ENCODE results near the gene TRABD2B. TPM values are rescaled to one million over a fixed set of nuclear protein-coding genes. Genes with fewer than 3 reads are reported as not detected.

TRABD2B gene
- total RNA-seq, 1 donor: not detected

DNA sequence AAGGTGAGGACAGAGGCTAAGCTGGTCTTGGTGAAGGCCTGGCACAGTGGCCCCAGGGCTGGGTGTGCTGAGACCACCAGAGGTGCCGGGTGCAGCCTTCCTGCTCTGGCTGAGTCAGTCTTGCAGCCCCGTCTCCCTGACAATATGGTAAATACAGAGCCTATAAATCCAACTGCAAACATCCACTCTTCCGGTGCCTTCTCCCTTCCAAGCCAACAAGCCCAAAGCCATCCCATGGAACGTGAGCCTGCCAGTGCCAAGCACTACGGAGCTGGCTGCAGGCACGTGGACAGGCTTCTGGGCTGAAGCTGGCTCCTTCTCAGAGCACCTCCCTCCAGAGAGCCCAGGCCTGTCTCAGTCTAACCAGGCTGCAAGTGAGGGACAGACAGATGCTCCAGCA, 70.0 kb downstream of the TRABD2B start:
- H3K9me3 ChIP-seq (ENCODE audit: low read depth, low read length): no peaks in the 10 kb centered on the region
- H3K4me3 ChIP-seq (ENCODE audit: low read length): no peak overlapping the region
- H3K27me3 ChIP-seq (ENCODE audit: insufficient read depth, low read length): peaks cover 4% of the 10 kb centered on the region
- H3K4me1 ChIP-seq (ENCODE audit: insufficient read depth, low read length): no peaks in the 10 kb centered on the region

DNA sequence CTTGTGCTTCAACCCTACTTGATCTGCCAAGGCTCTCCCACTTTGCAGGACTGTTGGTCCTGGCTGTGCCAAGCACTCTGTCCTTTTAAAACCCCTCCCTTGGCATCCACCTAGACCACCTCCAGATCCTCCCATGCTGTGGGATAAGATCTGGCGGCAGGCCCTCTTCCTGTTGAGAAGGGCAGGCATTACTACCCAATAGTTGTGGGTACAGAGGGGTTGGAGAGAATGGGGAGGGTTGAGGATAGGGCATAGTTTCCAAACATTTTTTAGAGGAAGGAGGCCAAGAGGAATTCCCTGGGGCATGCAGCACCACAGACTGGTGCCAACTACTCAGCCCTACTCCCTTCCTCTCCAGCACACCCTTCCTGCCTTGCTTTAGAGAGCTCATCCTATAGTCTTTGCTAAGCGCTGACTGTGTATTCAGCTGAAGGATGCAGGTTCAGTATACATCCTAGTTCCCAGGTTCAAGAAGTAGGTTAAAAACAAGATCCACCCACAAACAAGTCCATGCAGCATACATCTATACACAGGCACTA, 70.7 kb downstream of the TRABD2B start:
- no peaks in the 10 kb centered on the region for H3K4me1 ChIP-seq (ENCODE audit: insufficient read depth, low read length)
- no peak overlapping the region for H3K4me3 ChIP-seq (ENCODE audit: low read length)
- peaks cover 4% of the 10 kb centered on the region for H3K27me3 ChIP-seq (ENCODE audit: insufficient read depth, low read length)
- H3K9me3 ChIP-seq (ENCODE audit: low read depth, low read length): no peaks in the 10 kb centered on the region

- Histone ChIP-seq H3K27me3 (ENCODE audit: insufficient read depth, low read length) (peaks cover 4% of the 10 kb centered on the region), H3K9me3 (ENCODE audit: low read depth, low read length) (no peaks in the 10 kb centered on the region), H3K4me1 (ENCODE audit: insufficient read depth, low read length) (no peaks in the 10 kb centered on the region), H3K4me3 (ENCODE audit: low read length) (no peak overlapping the region)
These were observed 72.7 kb downstream of the TRABD2B start for GRCh38 chr1:47924270-47925048.

DNA sequence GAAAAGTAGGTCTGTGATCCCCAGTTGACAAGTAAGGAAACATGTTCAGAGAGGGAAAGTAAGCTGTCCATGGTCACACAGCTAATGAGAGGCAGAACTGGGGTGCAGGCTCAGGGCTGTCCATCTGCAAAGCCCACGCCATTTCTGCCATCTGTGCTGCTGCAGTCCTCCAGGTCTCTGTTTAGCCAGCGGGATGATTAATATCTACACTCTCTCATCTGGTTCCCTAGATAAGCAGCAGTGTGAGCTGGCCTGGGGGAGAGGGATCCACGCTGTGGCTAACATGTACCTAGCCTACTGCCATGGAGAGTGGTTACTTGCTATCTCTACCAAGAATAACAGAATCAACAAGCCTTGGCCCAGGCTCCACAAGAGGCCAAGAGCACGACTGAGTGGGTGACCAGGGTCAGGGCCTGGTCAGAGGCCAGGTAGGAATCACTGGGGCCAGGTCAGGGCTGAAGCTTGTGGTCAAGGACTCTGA, 75.2 kb downstream of the TRABD2B start:
- H3K9me3 ChIP-seq (ENCODE audit: low read depth, low read length): no peaks in the 10 kb centered on the region
- H3K4me3 ChIP-seq (ENCODE audit: low read length): no peak overlapping the region
- H3K4me1 ChIP-seq (ENCODE audit: insufficient read depth, low read length): no peaks in the 10 kb centered on the region
- H3K27me3 ChIP-seq (ENCODE audit: insufficient read depth, low read length): peaks cover 4% of the 10 kb centered on the region

GRCh38 chr1:47919113-47919833, 77.9 kb downstream of the TRABD2B start:
- Histone ChIP-seq H3K9me3 (ENCODE audit: low read depth, low read length) (no peaks in the 10 kb centered on the region), H3K4me1 (ENCODE audit: insufficient read depth, low read length) (no peaks in the 10 kb centered on the region)

DNA sequence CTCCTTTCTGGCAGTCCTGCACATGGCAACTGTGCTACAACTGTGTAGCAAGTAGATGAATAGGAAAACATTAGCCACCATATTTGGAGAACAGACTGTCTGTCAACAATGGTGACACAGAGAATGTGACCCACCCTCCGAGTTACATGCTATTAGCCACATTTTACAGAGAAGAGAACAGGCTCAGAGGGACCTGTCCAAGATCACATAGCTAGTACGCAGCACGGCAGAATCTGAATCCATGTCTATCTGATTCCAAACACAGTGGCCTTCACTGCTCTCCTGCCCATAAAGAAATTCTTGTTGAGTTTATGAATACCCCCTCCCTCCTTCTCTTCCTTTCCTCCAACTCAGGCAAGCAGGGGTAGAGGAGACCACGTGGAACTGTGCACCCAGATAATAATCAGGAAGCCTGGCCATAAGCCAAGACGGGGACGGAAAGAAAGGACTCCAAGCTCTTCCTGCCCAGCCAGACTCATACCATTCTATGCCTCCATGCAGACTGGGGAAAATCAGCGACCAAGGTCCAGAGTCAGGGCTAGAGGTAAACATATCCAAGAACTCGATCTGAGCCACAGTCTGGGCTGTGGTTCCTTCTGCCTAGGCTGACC, 78.8 kb downstream of the TRABD2B start:
- no peaks in the 10 kb centered on the region for H3K27me3 ChIP-seq (ENCODE audit: insufficient read depth, low read length)
- no peaks in the 10 kb centered on the region for H3K4me1 ChIP-seq (ENCODE audit: insufficient read depth, low read length)
- no peaks in the 10 kb centered on the region for H3K9me3 ChIP-seq (ENCODE audit: low read depth, low read length)
- no peak overlapping the region for H3K4me3 ChIP-seq (ENCODE audit: low read length)

More at GRCh38 chr1:47919113-47919833, 77.9 kb downstream of the TRABD2B start:
- Histone ChIP-seq H3K27me3 (ENCODE audit: insufficient read depth, low read length) (no peaks in the 10 kb centered on the region), H3K4me3 (ENCODE audit: low read length) (no peak overlapping the region)

GRCh38 chr1:47917687-47918086, 79.5 kb downstream of the TRABD2B start:
- Histone ChIP-seq H3K9me3 (ENCODE audit: low read depth, low read length) (no peaks in the 10 kb centered on the region), H3K4me1 (ENCODE audit: insufficient read depth, low read length) (no peaks in the 10 kb centered on the region), H3K4me3 (ENCODE audit: low read length) (no peak overlapping the region), H3K27me3 (ENCODE audit: insufficient read depth, low read length) (no peaks in the 10 kb centered on the region)

DNA sequence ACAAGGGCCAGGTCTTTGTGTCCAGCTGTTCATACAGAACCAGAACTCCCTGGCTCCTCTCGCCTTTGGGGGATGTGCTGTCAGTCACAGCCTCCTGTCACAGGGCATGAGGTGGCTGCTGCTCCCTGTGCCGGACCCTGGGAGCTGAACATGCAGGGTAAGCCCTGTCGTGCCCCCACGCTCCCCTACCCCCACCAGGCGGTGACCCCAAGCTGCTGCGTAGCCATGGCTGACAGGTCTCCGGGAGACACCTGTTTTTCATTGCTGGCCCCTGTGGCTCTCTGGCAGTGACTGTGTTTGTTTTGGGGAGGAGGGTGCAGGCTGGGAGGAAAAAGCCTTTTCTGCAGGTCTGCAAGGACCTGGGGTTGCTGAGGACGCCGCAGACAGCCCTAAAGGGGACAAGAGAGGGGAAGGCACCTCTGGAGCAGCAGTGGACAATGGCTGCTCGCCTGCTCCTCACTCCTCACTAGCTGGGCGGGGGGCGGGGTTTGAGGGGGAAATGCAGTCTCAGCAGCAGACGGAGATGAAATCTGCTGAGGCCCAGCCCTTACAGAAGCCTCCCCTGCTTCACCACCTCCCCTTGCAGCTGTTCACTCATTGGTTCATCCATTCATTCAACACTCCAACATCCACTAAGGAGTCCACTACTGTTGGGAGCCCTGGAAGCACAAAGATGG, 81.4 kb downstream of the TRABD2B start:
- Histone ChIP-seq H3K4me3 (ENCODE audit: low read length) (no peak overlapping the region), H3K4me1 (ENCODE audit: insufficient read depth, low read length) (no peaks in the 10 kb centered on the region), H3K9me3 (ENCODE audit: low read depth, low read length) (no peaks in the 10 kb centered on the region), H3K27me3 (ENCODE audit: insufficient read depth, low read length) (no peaks in the 10 kb centered on the region)

DNA sequence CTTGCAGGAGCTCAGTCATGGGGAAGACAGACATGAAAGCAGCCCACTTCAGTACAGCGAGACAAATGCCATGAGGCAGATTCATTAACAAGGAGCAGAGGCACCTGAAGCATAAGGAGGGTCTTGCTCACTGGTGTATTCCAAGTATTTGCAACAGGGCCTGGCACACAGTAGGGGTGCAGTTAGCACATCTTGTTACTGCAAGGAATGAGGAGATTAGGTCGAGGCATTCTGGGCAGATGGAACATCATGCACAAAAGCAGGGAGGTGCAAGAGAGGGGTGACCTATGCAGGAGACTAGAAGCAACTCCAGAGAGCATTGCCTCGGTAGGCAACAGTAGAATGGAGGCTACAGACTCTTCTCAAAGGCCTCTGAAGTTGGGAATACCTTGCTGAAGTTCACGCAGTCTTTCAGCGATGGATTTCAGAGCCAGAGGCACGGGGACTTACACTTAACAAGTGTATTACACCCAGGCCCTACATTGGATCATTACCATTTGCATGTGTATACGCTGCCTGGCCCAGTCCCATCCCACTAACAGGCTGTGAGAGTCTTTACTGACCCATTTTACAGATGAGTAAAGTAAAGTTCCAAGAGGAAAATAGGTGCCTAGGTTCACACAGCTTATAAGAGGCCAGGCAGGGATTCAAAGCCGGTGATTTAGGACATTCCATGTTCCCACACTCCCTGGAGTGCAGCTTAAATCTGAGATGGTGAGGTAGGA, 82.1 kb downstream of the TRABD2B start:
- Histone ChIP-seq H3K4me3 (ENCODE audit: low read length) (no peak overlapping the region), H3K27me3 (ENCODE audit: insufficient read depth, low read length) (no peaks in the 10 kb centered on the region), H3K4me1 (ENCODE audit: insufficient read depth, low read length) (no peaks in the 10 kb centered on the region), H3K9me3 (ENCODE audit: low read depth, low read length) (no peaks in the 10 kb centered on the region)

GRCh38 chr1:47914218-47914938, 82.8 kb downstream of the TRABD2B start:
- H3K4me1 ChIP-seq (ENCODE audit: insufficient read depth, low read length): no peaks in the 10 kb centered on the region
- H3K27me3 ChIP-seq (ENCODE audit: insufficient read depth, low read length): no peaks in the 10 kb centered on the region
- no peak overlapping the region for H3K4me3 ChIP-seq (ENCODE audit: low read length)
- no peaks in the 10 kb centered on the region for H3K9me3 ChIP-seq (ENCODE audit: low read depth, low read length)

DNA sequence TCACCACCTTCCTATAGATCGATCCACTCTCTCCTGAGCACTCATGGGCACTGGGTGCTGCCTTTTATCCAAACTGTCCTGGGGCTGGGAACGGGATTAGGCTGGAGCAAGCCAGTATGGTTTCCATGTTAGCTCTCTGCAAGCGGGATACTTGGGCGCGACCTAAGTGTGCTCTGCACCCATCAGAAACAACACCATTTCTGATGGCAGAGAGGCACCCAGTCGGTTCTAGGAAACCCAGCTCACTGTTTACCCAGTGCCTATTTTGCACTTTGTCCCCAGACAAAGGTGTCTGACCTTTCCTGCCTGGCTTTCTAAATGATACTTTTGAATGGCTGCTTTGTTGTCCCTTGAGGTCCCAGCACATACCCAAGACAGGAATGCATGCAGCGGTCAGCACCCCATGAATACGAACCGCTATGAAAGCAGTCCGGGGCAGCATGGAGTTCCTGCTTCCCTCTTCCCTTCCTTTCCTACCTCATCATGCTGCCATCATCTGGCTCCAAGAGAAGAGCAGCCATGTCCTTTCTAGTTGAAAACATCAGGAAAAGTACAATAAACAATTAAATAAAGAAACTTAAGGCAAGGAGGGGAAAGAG, 83.9 kb downstream of the TRABD2B start:
- Histone ChIP-seq H3K4me3 (ENCODE audit: low read length) (no peak overlapping the region), H3K4me1 (ENCODE audit: insufficient read depth, low read length) (no peaks in the 10 kb centered on the region), H3K9me3 (ENCODE audit: low read depth, low read length) (no peaks in the 10 kb centered on the region), H3K27me3 (ENCODE audit: insufficient read depth, low read length) (no peaks in the 10 kb centered on the region)

DNA sequence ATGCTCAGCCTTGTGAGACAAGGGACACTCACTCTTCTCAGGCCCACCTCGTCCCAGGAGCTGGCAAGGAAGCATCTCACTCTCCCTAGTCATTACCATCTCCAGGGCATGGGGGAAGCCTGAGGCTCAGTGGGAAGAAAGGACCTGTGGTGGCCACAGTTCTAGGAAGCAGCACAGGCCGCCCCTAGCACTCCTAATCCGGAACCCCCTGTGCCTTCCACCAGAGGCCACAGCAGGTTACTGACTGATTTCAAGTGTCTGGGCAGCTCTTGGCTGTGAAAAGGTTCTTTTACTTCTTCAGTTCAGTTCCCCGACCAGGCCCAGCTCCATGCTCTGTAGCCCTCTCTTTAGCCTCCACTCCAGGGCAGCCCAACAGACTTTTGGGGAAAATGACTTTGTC, 84.4 kb downstream of the TRABD2B start:
- Histone ChIP-seq H3K4me1 (ENCODE audit: insufficient read depth, low read length) (no peaks in the 10 kb centered on the region), H3K4me3 (ENCODE audit: low read length) (no peak overlapping the region), H3K27me3 (ENCODE audit: insufficient read depth, low read length) (no peaks in the 10 kb centered on the region), H3K9me3 (ENCODE audit: low read depth, low read length) (no peaks in the 10 kb centered on the region)

GRCh38 chr1:47911892-47912291, 85.3 kb downstream of the TRABD2B start:
- no peaks in the 10 kb centered on the region for H3K9me3 ChIP-seq (ENCODE audit: low read depth, low read length)
- no peaks in the 10 kb centered on the region for H3K4me1 ChIP-seq (ENCODE audit: insufficient read depth, low read length)
- H3K27me3 ChIP-seq (ENCODE audit: insufficient read depth, low read length): no peaks in the 10 kb centered on the region
- H3K4me3 ChIP-seq (ENCODE audit: low read length): no peak overlapping the region
